Fibroblast of pulmonary artery (primary cell): Measurements from ENCODE around the gene PCAT6.

ENCODE experiments used
- DNase-seq: peaks from one replicate; pipeline ENCODE4 v3.0.0-alpha.2; 2010; ENCODE audit warnings: low read depth
- H3K4me3 ChIP-seq: replicated peaks from 2 replicates; pipeline ENCODE4 v1.5.1; 2011; ENCODE audit warnings: low read depth, mild to moderate bottlenecking, control low read depth, low read length, moderate library complexity
- CTCF ChIP-seq: IDR thresholded peaks from 2 replicates; pipeline ENCODE4 v1.5.1; 2011; ENCODE audit warnings: mild to moderate bottlenecking, control low read depth, low read length, inconsistent platforms; ENCODE audit errors: missing control alignments

Gene PCAT6

DNA sequence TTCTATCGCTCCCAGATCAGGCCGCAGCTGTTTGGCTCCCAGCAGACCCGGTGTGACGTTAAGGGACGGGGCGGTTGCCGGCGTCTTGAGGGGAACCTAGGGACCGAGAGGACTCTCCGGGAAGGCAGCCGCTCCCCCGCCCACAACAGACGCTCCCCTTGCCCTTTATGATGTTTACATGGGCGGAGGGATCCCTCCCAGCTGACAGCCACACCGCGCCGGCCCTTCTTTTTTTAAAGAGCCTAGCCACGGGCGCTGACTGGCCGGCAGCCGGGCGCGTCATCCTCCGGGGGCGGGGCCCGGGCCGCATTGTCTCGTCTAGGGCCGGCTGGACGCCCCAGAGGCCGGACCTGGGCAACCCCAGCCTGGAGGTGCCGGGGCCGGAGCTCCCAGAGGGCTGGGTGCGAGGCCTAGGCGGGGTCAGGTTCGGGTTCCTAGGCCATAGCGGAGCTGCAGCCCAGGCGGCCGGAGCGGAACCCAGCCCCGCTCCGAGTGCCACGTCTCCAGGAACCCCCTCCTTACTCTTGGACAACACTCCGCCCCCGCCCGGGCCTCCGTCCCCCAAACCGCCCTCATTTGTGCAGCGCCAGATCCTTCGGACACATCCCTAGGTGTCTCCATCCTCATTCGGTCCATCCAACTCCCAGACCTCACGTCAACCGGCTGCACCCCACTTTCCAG lies at the start of gene PCAT6:
PCAT6 (plus strand) TSS at position 340 of the 681 bp plus-strand sequence.
- DNase-seq, result peak; percentile 96
- no peak for TF ChIP-seq CTCF
- H3K4me3 ChIP-seq, result peak within 1 kb of the TSS; percentile 69

DNA sequence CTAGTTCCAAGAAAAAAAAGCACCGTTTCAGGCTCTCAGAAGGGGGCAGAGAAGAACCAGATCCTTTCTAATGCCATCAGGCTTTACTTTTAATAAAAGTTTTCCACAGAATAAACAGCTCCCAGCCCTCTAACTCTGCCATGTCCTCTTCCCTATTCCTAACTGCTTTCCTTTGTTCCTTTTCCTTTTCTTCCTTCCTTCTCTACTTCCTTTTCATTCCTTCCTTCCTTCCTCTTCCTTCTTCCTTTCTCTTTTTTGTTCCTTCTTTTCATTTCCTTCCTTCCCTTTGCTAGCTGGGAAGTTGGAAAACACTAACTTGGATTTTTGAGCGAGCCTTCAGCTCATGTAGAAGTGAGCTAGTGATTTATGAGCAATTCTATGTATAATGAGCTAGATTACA lies 48.7 kb upstream of the PCAT6 start:
- no peak for DNase-seq
- H3K4me3 ChIP-seq, result no peak overlapping the region
- no peak for TF ChIP-seq CTCF

DNA sequence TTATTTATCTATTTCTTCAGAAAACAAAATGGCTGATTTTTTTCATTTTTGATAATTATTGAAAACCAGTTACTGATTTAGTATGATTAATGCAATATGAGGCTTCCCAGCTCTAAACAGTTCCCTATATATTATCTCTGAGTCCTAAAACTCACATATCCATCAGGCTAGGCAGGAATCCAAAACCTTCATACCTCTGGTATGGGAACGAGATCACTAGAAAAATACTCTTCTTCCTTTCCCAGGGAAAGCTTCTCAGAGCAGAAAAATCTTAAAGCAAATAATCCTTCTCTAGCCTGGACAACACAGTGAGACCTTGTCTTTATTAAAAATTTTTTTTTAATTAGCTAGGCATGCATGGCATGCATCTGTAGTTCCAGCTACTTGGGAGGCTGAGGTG lies 45.0 kb upstream of the PCAT6 start:
- DNase-seq, result no peak
- no peak for TF ChIP-seq CTCF
- no peak overlapping the region for H3K4me3 ChIP-seq

GRCh38 chr1:202770135-202770534 lies 40.6 kb upstream of the PCAT6 start:
- DNase-seq, result no peak
- H3K4me3 ChIP-seq, result no peak overlapping the region
- TF ChIP-seq CTCF, result no peak

- TF ChIP-seq CTCF, result no peak
- no peak overlapping the region for H3K4me3 ChIP-seq
- no peak for DNase-seq
These were observed 29.6 kb upstream of the PCAT6 start for GRCh38 chr1:202781180-202781579.

GRCh38 chr1:202786804-202787203 lies 23.9 kb upstream of the PCAT6 start:
- no peak for DNase-seq
- no peak for TF ChIP-seq CTCF
- no peak overlapping the region for H3K4me3 ChIP-seq

GRCh38 chr1:202788800-202789199 lies 22.0 kb upstream of the PCAT6 start:
- no peak for TF ChIP-seq CTCF
- DNase-seq, result no peak
- H3K4me3 ChIP-seq, result no peak overlapping the region
